Osteocyte (in vitro differentiated cells): ENCODE measurements around the gene IRF8. TPM values are rescaled to one million over a fixed set of nuclear protein-coding genes. Genes with fewer than 3 reads are reported as not detected.
"Not testable (repeated sequence)": the region's sequence is repeated elsewhere in the genome, so short reads cannot be mapped to it uniquely, and the experiment has no call there.

ENCODE experiments used
- DNase-seq: peaks from one replicate; pipeline ENCODE4 v3.0.0; 2021; ENCODE audit warnings: mixed read lengths; ENCODE audit not compliant: unreplicated experiment; ENCODE audit errors: extremely low spot score
- H3K27ac Mint-ChIP-seq: one replicate; pipeline ENCODE4 v1.8.0; 2021; ENCODE audit warnings: mild to moderate bottlenecking, mixed read lengths; ENCODE audit not compliant: unreplicated experiment
- H3K27me3 Mint-ChIP-seq: one replicate; pipeline ENCODE4 v1.8.0; 2021; ENCODE audit warnings: mixed read lengths; ENCODE audit not compliant: unreplicated experiment
- H3K36me3 Mint-ChIP-seq: one replicate; pipeline ENCODE4 v1.8.0; 2021; ENCODE audit warnings: mixed read lengths; ENCODE audit not compliant: unreplicated experiment
- H3K4me1 Mint-ChIP-seq: one replicate; pipeline ENCODE4 v1.8.0; 2021; ENCODE audit warnings: mixed read lengths; ENCODE audit not compliant: unreplicated experiment
- H3K4me3 Mint-ChIP-seq: one replicate; pipeline ENCODE4 v1.8.0; 2021; ENCODE audit warnings: mild to moderate bottlenecking, moderate library complexity, mixed read lengths; ENCODE audit not compliant: unreplicated experiment
- H3K9me3 Mint-ChIP-seq: one replicate; pipeline ENCODE4 v1.8.0; 2021; ENCODE audit warnings: mixed read lengths; ENCODE audit not compliant: unreplicated experiment
- CTCF ChIP-seq: fragments of 200-600 bp; sonication (generic); IDR thresholded peaks from 2 replicates; pipeline ENCODE4 v1.5.0; 2021; ENCODE audit warnings: antibody characterized with exemption, mild to moderate bottlenecking, moderate library complexity
- total RNA-seq: library from RNA; stranded (reverse); gene quantifications from 2 replicates; pipeline ENCODE4 v1.2.1, GENCODE V29; 2021

IRF8 gene
- total RNA-seq, 1 donor from 2014 or later: not detected

GRCh38 chr16:85869206-85869605, 29.8 kb upstream of the IRF8 start:
- TF ChIP-seq CTCF: no peak
- no peak for DNase-seq
- Mint-ChIP-seq H3K27me3 (peaks cover 51% of the 10 kb centered on the region), H3K4me1 (no peaks in the 10 kb centered on the region), H3K27ac (no peak overlapping the region), H3K36me3 (no peaks in the 10 kb centered on the region), H3K9me3 (peaks cover 4% of the 10 kb centered on the region), H3K4me3 (no peak overlapping the region)

- peaks cover 58% of the 10 kb centered on the region for H3K27me3 Mint-ChIP-seq
- TF ChIP-seq CTCF: no peak
Observed at GRCh38 chr16:85869785-85870558, 29.0 kb upstream of the IRF8 start.

GRCh38 chr16:85871756-85872155, 27.2 kb upstream of the IRF8 start:
- peaks cover 75% of the 10 kb centered on the region for H3K27me3 Mint-ChIP-seq
- H3K9me3 Mint-ChIP-seq: no peaks in the 10 kb centered on the region
- H3K36me3 Mint-ChIP-seq: no peaks in the 10 kb centered on the region
- no peak overlapping the region for H3K27ac Mint-ChIP-seq
- DNase-seq: no peak
- no peak overlapping the region for H3K4me3 Mint-ChIP-seq
- H3K4me1 Mint-ChIP-seq: no peaks in the 10 kb centered on the region
- no peak for TF ChIP-seq CTCF

More at GRCh38 chr16:85869785-85870558, 29.0 kb upstream of the IRF8 start:
- H3K4me3 Mint-ChIP-seq: no peak overlapping the region
- no peak for DNase-seq
- no peaks in the 10 kb centered on the region for H3K4me1 Mint-ChIP-seq
- H3K36me3 Mint-ChIP-seq: no peaks in the 10 kb centered on the region
- no peak overlapping the region for H3K27ac Mint-ChIP-seq
- H3K9me3 Mint-ChIP-seq: peaks cover 4% of the 10 kb centered on the region

GRCh38 chr16:85872734-85873133, 26.2 kb upstream of the IRF8 start:
- no peak for DNase-seq
- Mint-ChIP-seq H3K27ac (no peak overlapping the region), H3K4me1 (no peaks in the 10 kb centered on the region), H3K4me3 (no peak overlapping the region), H3K9me3 (no peaks in the 10 kb centered on the region), H3K27me3 (peaks cover 73% of the 10 kb centered on the region), H3K36me3 (no peaks in the 10 kb centered on the region)
- no peak for TF ChIP-seq CTCF

GRCh38 chr16:85873153-85873552, 25.8 kb upstream of the IRF8 start:
- Mint-ChIP-seq H3K27ac (no peak overlapping the region), H3K9me3 (no peaks in the 10 kb centered on the region), H3K4me1 (no peaks in the 10 kb centered on the region), H3K27me3 (peaks cover 73% of the 10 kb centered on the region), H3K36me3 (no peaks in the 10 kb centered on the region), H3K4me3 (no peak overlapping the region)
- no peak for TF ChIP-seq CTCF
- no peak for DNase-seq

GRCh38 chr16:85874031-85874430, 24.9 kb upstream of the IRF8 start:
- not testable (repeated sequence) for H3K36me3 Mint-ChIP-seq, H3K4me3 Mint-ChIP-seq, H3K9me3 Mint-ChIP-seq, H3K27ac Mint-ChIP-seq, H3K4me1 Mint-ChIP-seq, DNase-seq
- H3K27me3 Mint-ChIP-seq: peaks cover 68% of the 10 kb centered on the region
